GM18508 (cell line): Measurements from ENCODE around the gene RAVER2.
"Not testable (repeated sequence)": the region's sequence is repeated elsewhere in the genome, so short reads cannot be mapped to it uniquely, and the experiment has no call there.

Experiments
- ATAC-seq: cut with Tn5 transposase; IDR thresholded peaks from one replicate; pipeline ENCODE4 v1.9.1; 2021; ENCODE audit warnings: moderate number of reproducible peaks; ENCODE audit not compliant: insufficient read depth, unreplicated experiment

The RAVER2 gene

DNA sequence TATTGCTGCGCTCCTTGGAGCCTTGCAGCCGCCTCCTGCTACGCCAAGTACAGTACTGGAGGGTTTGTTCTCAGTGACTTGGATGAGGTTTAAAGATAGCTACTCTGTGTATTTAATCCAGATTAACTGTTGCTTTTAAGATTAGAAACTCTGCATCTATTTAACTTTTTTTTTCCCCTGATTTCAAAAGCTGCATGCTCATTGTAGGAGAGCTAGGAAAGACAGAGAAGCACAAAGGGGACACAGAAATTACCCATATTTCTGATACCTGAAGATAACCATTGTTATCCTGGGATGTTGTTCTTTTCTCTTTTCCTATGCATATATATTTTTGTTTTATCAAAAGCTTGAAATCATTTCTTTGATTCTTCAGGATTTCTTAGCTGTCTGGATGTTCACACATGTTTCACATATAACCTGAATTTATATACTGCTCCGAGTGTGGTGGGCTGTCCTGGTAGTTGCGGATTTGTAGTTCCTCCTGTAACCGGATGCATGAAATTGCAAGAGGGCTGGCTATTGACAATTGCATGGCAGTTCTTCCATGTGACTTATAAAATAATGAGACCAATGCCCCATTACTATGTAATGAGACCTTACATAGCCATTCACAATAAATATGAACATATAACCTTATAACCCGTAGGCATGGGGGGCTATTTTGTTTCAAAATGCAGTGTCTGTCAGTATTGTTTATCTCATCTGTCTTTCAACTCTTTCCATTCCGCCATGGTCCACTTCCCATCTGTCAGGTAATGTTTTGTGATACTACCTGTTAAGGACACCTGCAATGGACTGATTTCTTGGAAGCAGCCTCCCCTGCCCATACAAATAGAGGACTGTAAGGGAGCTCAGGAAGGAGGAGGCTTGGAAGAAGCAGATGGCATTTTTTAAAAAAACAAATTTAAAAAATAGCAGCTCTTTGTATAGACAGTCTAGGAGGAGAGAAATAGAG is 1.4 kb downstream of the RAVER2 start:
- no peak for ATAC-seq

GRCh38 chr1:64748222-64748621 is 3.3 kb downstream of the RAVER2 start:
- no peak for ATAC-seq

GRCh38 chr1:64748706-64749105 is 3.8 kb downstream of the RAVER2 start:
- ATAC-seq: no peak

- ATAC-seq: no peak
Measured at GRCh38 chr1:64750092-64750491, 5.2 kb downstream of the RAVER2 start.

DNA sequence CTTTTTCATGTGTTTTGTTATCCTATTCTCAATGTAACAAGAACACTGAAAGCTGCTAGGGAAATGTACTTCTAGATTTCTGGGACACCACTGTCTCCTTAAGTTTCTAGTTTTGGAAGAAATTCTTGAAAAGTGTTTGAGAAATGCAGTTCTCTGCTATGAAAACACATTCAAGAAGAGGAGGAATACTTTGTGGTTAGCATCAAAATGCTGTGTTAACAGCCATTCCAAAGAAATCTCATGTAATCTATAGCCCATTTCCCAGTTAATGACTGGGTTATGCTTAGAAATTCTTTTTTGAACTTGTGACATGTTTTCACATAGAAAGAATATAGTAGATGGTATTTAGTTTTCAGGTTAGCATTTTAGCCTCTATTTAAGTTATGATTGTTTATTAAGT is 6.0 kb downstream of the RAVER2 start:
- ATAC-seq: no peak

DNA sequence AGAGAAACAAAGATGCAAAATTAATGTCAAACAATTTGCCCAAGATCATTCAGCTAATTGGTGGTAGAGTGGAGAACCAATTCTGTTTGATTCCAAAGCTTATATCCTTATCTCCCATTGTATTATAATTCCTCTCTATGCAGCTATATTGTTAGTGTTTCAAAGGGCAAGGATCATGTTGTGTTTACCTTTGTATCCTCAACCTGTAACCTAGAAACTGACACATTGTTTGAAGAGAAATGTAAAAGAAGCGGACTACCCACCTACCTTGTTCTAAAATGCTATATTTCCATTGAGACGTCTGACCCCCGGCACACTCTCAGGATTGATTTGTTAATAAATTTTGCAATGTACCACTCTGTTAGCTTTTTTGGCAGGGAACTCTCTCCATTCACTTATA is 9.3 kb downstream of the RAVER2 start:
- ATAC-seq: no peak

DNA sequence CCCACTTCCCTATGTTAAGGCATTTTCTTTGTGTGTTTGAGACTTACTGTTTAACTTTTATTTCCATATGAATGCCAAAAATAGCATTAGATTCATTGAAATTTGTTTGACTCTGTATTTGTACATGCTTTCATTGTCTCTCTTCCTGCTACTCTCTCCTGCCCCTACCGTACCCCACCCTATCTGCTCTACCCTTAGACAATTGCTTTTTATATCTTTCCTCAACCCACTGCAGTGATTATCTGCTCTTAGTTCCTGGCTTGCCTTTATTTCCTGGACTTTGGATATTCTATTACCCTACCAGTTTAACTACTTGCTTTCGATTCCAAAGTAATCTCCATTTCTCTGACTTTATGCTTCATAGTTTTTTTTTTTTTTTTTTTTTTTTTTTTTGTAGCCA is 10.5 kb downstream of the RAVER2 start:
- no peak for ATAC-seq

- ATAC-seq: no peak
Measured at GRCh38 chr1:64756770-64757169, 11.9 kb downstream of the RAVER2 start.

DNA sequence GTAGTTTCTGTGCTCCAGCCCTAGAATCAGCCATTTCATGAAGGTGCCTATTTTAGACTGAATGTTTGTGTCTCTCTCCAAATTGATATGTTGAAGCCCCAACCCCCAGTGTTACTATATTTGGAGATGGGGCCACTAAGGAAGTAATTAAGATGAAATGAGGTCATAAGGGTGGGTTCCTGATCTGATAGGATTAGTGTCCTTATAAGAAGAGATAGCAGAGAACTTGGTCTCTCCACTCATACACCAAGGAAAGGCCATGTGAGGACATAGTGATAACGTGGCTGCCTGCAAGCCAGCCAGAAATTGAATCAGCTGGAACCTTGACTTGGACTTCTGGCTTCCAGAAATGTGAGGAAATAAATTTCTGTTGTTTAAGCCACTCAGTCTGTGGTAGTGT is 12.3 kb downstream of the RAVER2 start:
- ATAC-seq: no peak

DNA sequence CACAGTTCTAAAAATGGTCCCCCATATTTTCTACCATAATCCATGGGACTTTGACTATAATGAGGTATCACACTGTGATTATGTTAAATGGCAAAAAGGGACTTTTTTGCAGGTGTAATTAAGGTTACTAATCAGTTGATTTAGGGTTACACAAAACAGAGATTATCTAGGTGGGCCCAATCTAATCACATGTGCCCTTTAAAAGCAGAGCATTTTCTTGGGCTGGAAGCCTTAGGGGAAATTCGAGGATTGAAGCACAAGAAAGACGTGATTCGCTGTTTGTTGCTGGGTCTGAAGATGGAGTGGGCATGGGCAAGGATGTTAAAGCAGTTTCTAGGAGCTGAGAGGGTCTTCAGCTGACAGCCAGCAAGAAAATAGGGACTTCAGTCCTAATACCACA is 13.4 kb downstream of the RAVER2 start:
- ATAC-seq: no peak

- ATAC-seq: no peak
Measured at GRCh38 chr1:64759968-64760367, 15.1 kb downstream of the RAVER2 start.

- ATAC-seq: no peak
Measured at GRCh38 chr1:64765012-64765411, 20.1 kb downstream of the RAVER2 start.

GRCh38 chr1:64765826-64766225 is 21.0 kb downstream of the RAVER2 start:
- no peak for ATAC-seq

DNA sequence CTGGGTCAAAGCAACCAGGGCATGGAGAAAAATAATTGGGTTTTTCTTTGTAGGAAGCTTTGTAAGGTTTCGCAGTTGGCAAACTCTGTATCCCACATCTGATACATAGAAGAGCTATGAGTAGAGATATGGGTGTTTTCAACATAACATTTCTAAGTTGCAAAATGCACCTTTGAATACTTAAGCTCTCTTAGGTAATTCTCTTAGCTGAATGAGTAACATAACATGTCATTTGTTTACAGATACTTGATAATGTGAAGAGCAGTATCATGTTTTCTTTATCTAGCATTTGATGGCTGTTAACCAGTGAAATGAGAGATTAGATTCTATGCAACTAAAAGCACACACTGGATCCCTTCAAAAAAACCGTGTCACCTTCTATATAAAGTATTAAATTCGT is 21.6 kb downstream of the RAVER2 start:
- ATAC-seq: no peak

DNA sequence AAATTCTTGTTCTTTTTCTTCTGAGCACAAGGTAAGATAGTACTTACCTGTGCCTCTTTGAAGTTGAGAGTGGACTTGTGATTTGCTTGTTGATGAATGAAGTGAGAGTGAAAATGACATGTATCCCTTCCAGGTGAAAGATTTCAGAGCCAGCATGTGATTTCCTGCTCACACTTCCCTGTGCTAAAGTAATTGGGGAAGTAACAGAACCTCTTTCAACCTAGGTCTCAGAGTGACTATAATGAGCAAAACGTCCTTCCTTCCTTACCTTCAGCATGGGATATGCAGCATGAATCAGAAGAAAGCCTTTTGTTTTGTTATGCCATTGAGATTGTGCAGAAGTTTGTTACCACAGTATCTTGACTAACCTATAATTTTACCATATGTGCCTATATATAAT is 24.6 kb downstream of the RAVER2 start:
- no peak for ATAC-seq

GRCh38 chr1:64769971-64770370 is 25.1 kb downstream of the RAVER2 start:
- no peak for ATAC-seq

GRCh38 chr1:64773306-64773705 is 28.4 kb downstream of the RAVER2 start:
- not testable (repeated sequence) for ATAC-seq

GRCh38 chr1:64775113-64775512 is 30.2 kb downstream of the RAVER2 start:
- no peak for ATAC-seq

- not testable (repeated sequence) for ATAC-seq
Measured at GRCh38 chr1:64782044-64782443, 37.2 kb downstream of the RAVER2 start.

DNA sequence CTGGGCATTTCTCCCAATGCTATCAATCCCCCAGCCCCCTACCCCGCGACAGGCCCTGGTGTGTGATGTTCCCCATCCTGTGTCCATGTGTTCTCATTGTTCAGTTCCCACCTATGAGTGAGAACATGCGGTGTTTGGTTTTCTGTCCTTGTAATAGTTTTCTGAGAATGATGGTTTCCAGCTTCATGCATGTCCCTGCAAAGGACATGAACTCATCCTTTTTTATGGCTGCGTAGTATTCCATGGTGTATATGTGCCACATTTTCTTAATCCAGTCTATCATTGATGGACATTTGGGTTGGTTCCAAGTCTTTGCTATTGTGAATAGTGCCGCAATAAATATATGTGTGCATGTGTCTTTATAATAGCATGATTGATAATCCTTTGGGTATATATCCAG is 38.0 kb downstream of the RAVER2 start:
- ATAC-seq: not testable (repeated sequence)

GRCh38 chr1:64790832-64791487 is 46.1 kb downstream of the RAVER2 start:
- no peak for ATAC-seq

DNA sequence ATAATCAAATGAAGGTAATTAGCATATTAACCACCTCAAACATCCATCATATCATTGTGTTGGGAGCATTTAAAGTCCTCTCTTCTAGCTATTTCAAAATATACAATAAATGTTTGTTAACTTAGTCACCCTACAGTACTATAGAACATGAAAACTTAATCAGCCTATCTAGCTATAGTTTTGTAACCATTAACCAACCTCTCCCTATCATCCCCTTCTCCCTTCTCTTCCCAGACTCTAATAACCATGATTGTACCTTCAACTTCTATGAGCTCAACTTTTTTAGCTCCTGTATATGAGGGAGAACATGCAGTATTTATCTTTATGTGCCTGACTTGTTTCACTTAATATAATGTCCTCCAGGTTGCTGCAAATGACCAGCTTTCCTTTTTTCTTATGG is 54.0 kb downstream of the RAVER2 start:
- no peak for ATAC-seq
